Smooth muscle cell (in vitro differentiated cells): Measurements from ENCODE around the gene GNA15. TPM values are rescaled to one million over a fixed set of nuclear protein-coding genes. Genes with fewer than 3 reads are reported as not detected.

Source experiments
- DNase-seq: peaks from one replicate; lab custom pipeline; 2025; ENCODE audit not compliant: unreplicated experiment; lab: John Stamatoyannopoulos, UW
- H2AFZ ChIP-seq: fragments of 200-600 bp; sonication (generic); 2 replicates; pipeline ENCODE4 v1.6.0; 2016; ENCODE audit warnings: antibody characterized with exemption, low read depth, mild to moderate bottlenecking
- H3F3A ChIP-seq: fragments of 200-600 bp; sonication (generic); 2 replicates; pipeline ENCODE4 v1.6.0; 2017; ENCODE audit warnings: antibody characterized with exemption, low read depth
- H3K27ac ChIP-seq: fragments of 200-600 bp; sonication (generic); 2 replicates; pipeline ENCODE4 v1.5.1; 2016; ENCODE audit warnings: low read depth, mild to moderate bottlenecking
- H3K27me3 ChIP-seq: fragments of 200-600 bp; sonication (generic); 2 replicates; pipeline ENCODE4 v1.6.1; 2016; ENCODE audit warnings: low read depth, mild to moderate bottlenecking
- H3K36me3 ChIP-seq: fragments of 200-600 bp; sonication (generic); 2 replicates; pipeline ENCODE4 v1.5.1; 2016; ENCODE audit warnings: low read depth
- H3K4me1 ChIP-seq: fragments of 200-600 bp; sonication (generic); 2 replicates; pipeline ENCODE4 v1.5.1; 2016; ENCODE audit warnings: low read depth
- H3K4me2 ChIP-seq: fragments of 200-600 bp; sonication (generic); 2 replicates; pipeline ENCODE4 v1.6.0; 2016; ENCODE audit warnings: mild to moderate bottlenecking
- H3K4me3 ChIP-seq: fragments of 200-600 bp; sonication (generic); 2 replicates; pipeline ENCODE4 v1.5.1; 2016; ENCODE audit warnings: mild to moderate bottlenecking
- H3K79me2 ChIP-seq: fragments of 200-600 bp; sonication (generic); 2 replicates; pipeline ENCODE4 v1.6.0; 2016; ENCODE audit warnings: low read depth, mild to moderate bottlenecking
- H3K9ac ChIP-seq: fragments of 200-600 bp; sonication (generic); 2 replicates; pipeline ENCODE4 v1.6.0; 2016; ENCODE audit warnings: low read depth
- H3K9me3 ChIP-seq: fragments of 200-600 bp; sonication (generic); replicated peaks from 2 replicates; pipeline ENCODE4 v1.5.1; 2016; ENCODE audit warnings: low read depth
- H4K20me1 ChIP-seq: fragments of 200-600 bp; sonication (generic); 2 replicates; pipeline ENCODE4 v1.6.0; 2016; ENCODE audit warnings: low read depth
- CTCF ChIP-seq: fragments of 200-600 bp; sonication (generic); IDR thresholded peaks from 2 replicates; pipeline ENCODE4 v1.5.1; 2017; ENCODE audit warnings: borderline replicate concordance, mild to moderate bottlenecking, antibody characterized with exemption; ENCODE audit not compliant: insufficient read depth, poor library complexity, severe bottlenecking
- WGBS: methylation state at CpG from one replicate; pipeline ENCODE4 v1.1.7; 2016; ENCODE audit warnings: low lambda C conversion rate; 5-methylcytosine and 5-hydroxymethylcytosine counted together
- polyA plus RNA-seq: library from polyadenylated mRNA; unstranded; fragments of >200 nt; fragmentation: Nextera tagmentation; extraction: Ambion mirVana; gene quantifications from 2 replicates; pipeline ENCODE4 v1.2.1, GENCODE V29; 2016
- total RNA-seq: library from RNA; depleted of rRNA; stranded (reverse); fragments of >200 nt; gene quantifications from 2 replicates; pipeline ENCODE4 v1.2.3, GENCODE V29; 2014

Gene GNA15
- total and polyA plus RNA-seq, 2 experiments from 2014 or later = 1.2 to 1.8 TPM

GRCh38 chr19:3162418-3163229 is 26.8 kb downstream of the GNA15 start:
- no peaks in the 10 kb centered on the region for H3K27me3 ChIP-seq
- no peak overlapping the region for H2AFZ ChIP-seq
- no peak for TF ChIP-seq CTCF
- H3K4me3 ChIP-seq = no peak overlapping the region
- H3K4me1 ChIP-seq = no peaks in the 10 kb centered on the region
- 78% methylated on average over 33 of the region's 38 CpGs for WGBS
- no peaks in the 10 kb centered on the region for H3K9me3 ChIP-seq
- no peaks in the 10 kb centered on the region for H3F3A ChIP-seq
- H3K79me2 ChIP-seq = no peaks in the 10 kb centered on the region
- H3K27ac ChIP-seq = no peak overlapping the region
- H3K4me2 ChIP-seq = no peak overlapping the region
- H4K20me1 ChIP-seq = no peaks in the 10 kb centered on the region
- DNase-seq = no peak
- H3K9ac ChIP-seq = no peak overlapping the region
- H3K36me3 ChIP-seq = no peaks in the 10 kb centered on the region

- Histone ChIP-seq H4K20me1 (no peaks in the 10 kb centered on the region), H3K27ac (no peak overlapping the region), H3K36me3 (no peaks in the 10 kb centered on the region), H3K79me2 (no peaks in the 10 kb centered on the region), H3K9ac (no peak overlapping the region), H3F3A (no peaks in the 10 kb centered on the region), H3K4me2 (no peak overlapping the region), H3K4me1 (no peaks in the 10 kb centered on the region), H2AFZ (no peak overlapping the region), H3K4me3 (no peak overlapping the region), H3K9me3 (no peaks in the 10 kb centered on the region), H3K27me3 (no peaks in the 10 kb centered on the region)
- peak; percentile 89 for TF ChIP-seq CTCF
- 8% methylated on average over 27 of the region's 27 CpGs for WGBS
- peak; percentile 8 for DNase-seq
These were observed 27.5 kb downstream of the GNA15 start for GRCh38 chr19:3163230-3163886.

GRCh38 chr19:3163943-3164342 is 28.1 kb downstream of the GNA15 start:
- H3K9me3 ChIP-seq = no peaks in the 10 kb centered on the region
- no peaks in the 10 kb centered on the region for H3K36me3 ChIP-seq
- no peaks in the 10 kb centered on the region for H3F3A ChIP-seq
- WGBS = 72% methylated on average over 7 of the region's 7 CpGs
- H3K79me2 ChIP-seq = no peaks in the 10 kb centered on the region
- DNase-seq = no peak
- no peaks in the 10 kb centered on the region for H4K20me1 ChIP-seq
- no peaks in the 10 kb centered on the region for H3K27me3 ChIP-seq
- TF ChIP-seq CTCF = no peak
- no peak overlapping the region for H3K27ac ChIP-seq
- H3K4me1 ChIP-seq = no peaks in the 10 kb centered on the region
- H2AFZ ChIP-seq = no peak overlapping the region
- H3K9ac ChIP-seq = no peak overlapping the region
- H3K4me2 ChIP-seq = no peak overlapping the region
- no peak overlapping the region for H3K4me3 ChIP-seq
